Midbrain (tissue), 1 donor: ENCODE results near the gene SHISA7.
A peak's percentile ranks its signal among the peaks of the same experiment; 100 is the strongest.

Experiments
- DNase-seq: peaks from one replicate; lab custom pipeline; 2025; lab: John Stamatoyannopoulos, UW

Gene SHISA7

GRCh38 chr19:55482156-55482961 is 39.3 kb upstream of the SHISA7 start:
- no peak for DNase-seq

GRCh38 chr19:55481794-55482155 is 38.7 kb upstream of the SHISA7 start:
- no peak for DNase-seq

- DNase-seq, result no peak
Observed at GRCh38 chr19:55481148-55481793, 38.2 kb upstream of the SHISA7 start.

GRCh38 chr19:55479451-55480230 is 36.5 kb upstream of the SHISA7 start:
- no peak for DNase-seq

- DNase-seq, result no peak
Observed at GRCh38 chr19:55479045-55479444, 35.9 kb upstream of the SHISA7 start.

GRCh38 chr19:55478364-55478763 is 35.3 kb upstream of the SHISA7 start:
- no peak for DNase-seq

- no peak for DNase-seq
Observed at GRCh38 chr19:55477905-55478304, 34.8 kb upstream of the SHISA7 start.

GRCh38 chr19:55476100-55476775 is 33.1 kb upstream of the SHISA7 start, which contains the start of gene ZNF628:
Gene ZNF628 (plus strand): TSS chr19:55476617. CDS start chr19:55479911, 3,294 bp downstream.
- DNase-seq, result peak; percentile 98

GRCh38 chr19:55474269-55475265 is 31.5 kb upstream of the SHISA7 start:
- DNase-seq, result no peak

- DNase-seq, result no peak
Observed at GRCh38 chr19:55473225-55474012, 30.3 kb upstream of the SHISA7 start.

- DNase-seq, result no peak
Observed at GRCh38 chr19:55472463-55472862, 29.4 kb upstream of the SHISA7 start.

- no peak for DNase-seq
Observed at GRCh38 chr19:55471266-55471665, 28.2 kb upstream of the SHISA7 start.

GRCh38 chr19:55468054-55468393 is 24.9 kb upstream of the SHISA7 start:
- DNase-seq, result no peak

- DNase-seq, result peak; percentile 61
Observed at GRCh38 chr19:55467236-55468053, 24.3 kb upstream of the SHISA7 start.

- DNase-seq, result no peak
Observed at GRCh38 chr19:55466241-55466614, 23.1 kb upstream of the SHISA7 start.

GRCh38 chr19:55465460-55466240 is 22.6 kb upstream of the SHISA7 start:
- no peak for DNase-seq

GRCh38 chr19:55464662-55465054 is 21.6 kb upstream of the SHISA7 start, which contains the start of gene C19orf85:
Gene C19orf85 (minus strand): TSS chr19:55464751. CDS start chr19:55464554, 197 bp downstream.
- DNase-seq, result no peak

- DNase-seq, result no peak
Observed at GRCh38 chr19:55464039-55464661, 21.1 kb upstream of the SHISA7 start.
